ENCODE results near the gene ZNF646. TPM values are rescaled to one million over a fixed set of nuclear protein-coding genes. Genes with fewer than 3 reads are reported as not detected.
A peak's percentile ranks its signal among the peaks of the same experiment; 100 is the strongest.

Gene ZNF646
- total RNA-seq, 1 experiment from 2014 or later = 26.8 TPM

GRCh38 chr16:31118223-31119155 is 44.3 kb downstream of the ZNF646 start:
- in situ Hi-C loops (cut with HindIII; ENCODE audit: low pct_unique_long_range_greater_than_20kb, low sequenced_read_pairs) (no loop called here), intact Hi-C loops (cut with micrococcal nuclease; ENCODE audit: unreplicated experiment) (no loop called here)
- Histone ChIP-seq H3K27me3 (ENCODE audit: control insufficient read depth, insufficient read depth, low read length) (no peaks in the 10 kb centered on the region), H3K27ac (ENCODE audit: low read length) (peak overlapping the region; percentile 79), H3K9me3 (ENCODE audit: control insufficient read depth, insufficient read depth, low read depth, low read length) (no peaks in the 10 kb centered on the region), H3K36me3 (ENCODE audit: control insufficient read depth, insufficient read depth, low read length) (peaks cover 9% of the 10 kb centered on the region), H3K4me1 (ENCODE audit: control insufficient read depth, insufficient read depth, low read length) (peaks cover 17% of the 10 kb centered on the region), H3K4me3 (ENCODE audit: low read depth in 2 of 2, low read length in 2 of 2) (peak overlapping the region; percentile 62 to 95)
- DNase-seq (ENCODE audit: low read depth, low spot score) (no peak), ATAC-seq (no peak)
- POLR2A ChIA-PET = interaction anchor here (0.5 to 1.6 kb wide), 6 partner anchors 8 to 64 kb away, joined by 3 to 11 read pairs (median 6); no protein-coding TSS in a partner anchor
- BruUV-seq (replicated peaks) = TSS peak; percentile 73
- CTCF ChIA-PET = interaction anchor here (0.5 to 1.3 kb wide), 3 partner anchors 23 to 343 kb away, joined by 3 to 9 read pairs (median 8); no protein-coding TSS in a partner anchor
- TF ChIP-seq CTCF (IDR thresholded peaks at IDR 0.05) = no peak

GRCh38 chr16:31120129-31120528 is 45.9 kb downstream of the ZNF646 start:
- DNase-seq (ENCODE audit: low read depth, low spot score) (no peak), ATAC-seq (no peak)
- Histone ChIP-seq H3K9me3 (ENCODE audit: control insufficient read depth, insufficient read depth, low read depth, low read length) (no peaks in the 10 kb centered on the region), H3K4me1 (ENCODE audit: control insufficient read depth, insufficient read depth, low read length) (peaks cover 6% of the 10 kb centered on the region), H3K4me3 (ENCODE audit: low read depth in 2 of 2, low read length in 2 of 2) (no peak overlapping the region), H3K27me3 (ENCODE audit: control insufficient read depth, insufficient read depth, low read length) (no peaks in the 10 kb centered on the region), H3K36me3 (ENCODE audit: control insufficient read depth, insufficient read depth, low read length) (peaks cover 9% of the 10 kb centered on the region), H3K27ac (ENCODE audit: low read length) (no peak overlapping the region)
- ChIA-PET POLR2A (no interaction called here), CTCF (interaction anchor here (0.6 kb wide), 1 partner anchor 275 kb away, joined by 4 read pairs; no protein-coding TSS in a partner anchor)
- no peak for TF ChIP-seq POLR2AphosphoS5 (IDR thresholded peaks at IDR 0.05; ENCODE audit: low read depth, low read length)
- no peak for TF ChIP-seq SIN3A (IDR thresholded peaks at IDR 0.05; ENCODE audit: borderline replicate concordance, insufficient read depth, low read depth, low read length)
- TF ChIP-seq REST (IDR thresholded peaks at IDR 0.05; ENCODE audit: insufficient read depth in 1 of 2, low read depth in 2 of 2, low read length in 1 of 2) = no peak
- no peak for TF ChIP-seq CTCF (IDR thresholded peaks at IDR 0.05)
- TF ChIP-seq TCF7L2 (IDR thresholded peaks at IDR 0.05; ENCODE audit: low read depth, low read length) = no peak
- intact Hi-C loops (cut with micrococcal nuclease; ENCODE audit: unreplicated experiment) (no loop called here), in situ Hi-C loops (cut with HindIII; ENCODE audit: low pct_unique_long_range_greater_than_20kb, low sequenced_read_pairs) (no loop called here)
- no TSS peak for BruUV-seq (replicated peaks)

Data from Panc1 (cell line).